Fibroblast of skin of left quadriceps (primary cell): ENCODE results near the gene TATDN3.
A peak's percentile ranks its signal among the peaks of the same experiment; 100 is the strongest.
"Not testable (repeated sequence)": the region's sequence is repeated elsewhere in the genome, so short reads cannot be mapped to it uniquely, and the experiment has no call there.

Experiments used
- DNase-seq, 2 experiments: peaks; one replicate each; pipeline ENCODE4 v3.0.0-alpha.2; 2013; ENCODE audit warnings: low read depth in 2 of 2

The TATDN3 gene

GRCh38 chr1:212775241-212775640, 16.5 kb upstream of the TATDN3 start:
- DNase-seq, result no peak

GRCh38 chr1:212777151-212777550, 14.5 kb upstream of the TATDN3 start:
- DNase-seq, result no peak

GRCh38 chr1:212779086-212779485, 12.6 kb upstream of the TATDN3 start:
- not testable (repeated sequence) for DNase-seq

- no peak for DNase-seq
Observed at GRCh38 chr1:212780759-212781158, 10.9 kb upstream of the TATDN3 start.

GRCh38 chr1:212781225-212781624, 10.5 kb upstream of the TATDN3 start:
- DNase-seq, result no peak

GRCh38 chr1:212782422-212783154, 9.1 kb upstream of the TATDN3 start:
- DNase-seq, result no peak

- no peak for DNase-seq
Observed at GRCh38 chr1:212783976-212784375, 7.7 kb upstream of the TATDN3 start.

GRCh38 chr1:212785871-212786270, 5.8 kb upstream of the TATDN3 start:
- DNase-seq, result no peak

GRCh38 chr1:212791261-212791675, 426 bp upstream of the TATDN3 start:
- peak; percentile 47 to 52 for DNase-seq

- no peak for DNase-seq
Observed at GRCh38 chr1:212792396-212792908, 758 bp downstream of the TATDN3 start.

- no peak for DNase-seq
Observed at GRCh38 chr1:212794561-212795014, 2.9 kb downstream of the TATDN3 start.

- DNase-seq, result no peak
Observed at GRCh38 chr1:212797681-212798080, 6.0 kb downstream of the TATDN3 start.

GRCh38 chr1:212805767-212806166, 14.1 kb downstream of the TATDN3 start:
- no peak for DNase-seq

- peak in 1 of 2 experiments; percentile 4 for DNase-seq
Observed at GRCh38 chr1:212814537-212815334, 23.0 kb downstream of the TATDN3 start.

GRCh38 chr1:212816567-212817278, 25.0 kb downstream of the TATDN3 start:
- DNase-seq, result no peak

- no peak for DNase-seq
Observed at GRCh38 chr1:212819726-212820125, 28.0 kb downstream of the TATDN3 start.

- DNase-seq, result no peak
Observed at GRCh38 chr1:212820969-212821368, 29.3 kb downstream of the TATDN3 start.

- no peak for DNase-seq
Observed at GRCh38 chr1:212822956-212823355, 31.3 kb downstream of the TATDN3 start.

GRCh38 chr1:212824201-212824600, 32.5 kb downstream of the TATDN3 start:
- no peak for DNase-seq

- DNase-seq, result no peak
Observed at GRCh38 chr1:212825798-212826452, 34.2 kb downstream of the TATDN3 start.

- no peak for DNase-seq
Observed at GRCh38 chr1:212827171-212827776, 35.6 kb downstream of the TATDN3 start.
